Midbrain (tissue), 1 donor: Measurements from ENCODE around the gene SLC66A3.

ENCODE experiments used
- DNase-seq: peaks from one replicate; lab custom pipeline; 2025; lab: John Stamatoyannopoulos, UW

Gene SLC66A3

DNA sequence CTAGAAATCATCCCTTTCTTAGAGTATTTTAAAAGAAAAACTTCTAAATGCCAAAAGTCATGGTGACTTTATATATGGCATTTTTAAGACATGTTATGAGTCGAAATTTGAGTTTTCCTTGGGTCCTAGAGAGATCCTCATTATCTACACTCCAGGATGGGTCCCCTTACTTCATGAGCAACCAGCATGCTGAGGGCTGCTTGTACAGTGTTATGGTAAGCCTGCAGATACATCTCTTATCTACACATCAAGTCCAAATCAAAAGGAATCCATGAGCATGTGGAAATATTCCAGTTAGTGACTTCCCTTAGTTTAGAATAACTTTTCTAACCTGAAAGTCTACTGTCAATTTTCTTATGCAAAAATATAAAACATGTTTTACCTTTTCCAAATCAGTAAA, 58.7 kb downstream of the SLC66A3 start:
- DNase-seq: no peak

DNA sequence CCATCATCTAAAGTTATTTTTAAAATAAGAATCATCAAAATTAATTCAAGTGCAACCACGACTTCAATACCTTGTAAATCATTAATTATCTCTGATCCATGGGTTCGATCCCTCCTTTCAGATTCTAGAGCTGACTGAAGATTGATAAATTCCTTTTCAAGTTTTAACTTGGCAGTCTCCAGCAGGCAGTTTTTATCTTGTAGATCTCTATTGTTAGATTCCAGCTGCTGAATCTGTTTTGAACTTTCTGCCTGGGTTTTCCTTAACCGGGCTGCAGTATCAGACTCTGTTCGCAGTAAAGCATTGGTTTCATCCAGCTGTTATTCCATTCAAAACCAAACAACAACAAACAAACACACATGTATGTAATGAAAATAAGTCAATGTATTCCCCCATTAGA, 59.5 kb downstream of the SLC66A3 start:
- DNase-seq: no peak

GRCh38 chr2:11215407-11215806, 60.1 kb downstream of the SLC66A3 start:
- no peak for DNase-seq

DNA sequence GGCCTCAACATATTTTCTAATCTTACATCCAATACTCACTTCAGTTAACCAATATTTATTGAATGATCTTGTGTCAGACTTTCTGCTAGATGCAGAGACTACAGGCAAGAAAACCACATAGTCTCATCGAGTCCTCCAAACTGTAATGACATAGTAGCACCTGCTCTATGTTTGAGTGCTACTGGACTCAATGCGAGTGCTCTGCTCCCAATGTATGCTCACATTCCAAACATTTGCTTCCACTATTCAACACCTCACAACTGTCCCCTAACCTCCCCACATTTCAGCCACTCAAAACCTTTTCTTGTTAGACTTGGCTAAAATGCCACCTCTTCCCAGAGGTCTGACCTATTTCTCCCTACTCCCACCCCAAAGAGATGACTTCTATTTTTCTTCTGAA, 65.2 kb downstream of the SLC66A3 start:
- DNase-seq: no peak

- DNase-seq: no peak
These were observed 67.6 kb downstream of the SLC66A3 start for GRCh38 chr2:11222845-11223244.

DNA sequence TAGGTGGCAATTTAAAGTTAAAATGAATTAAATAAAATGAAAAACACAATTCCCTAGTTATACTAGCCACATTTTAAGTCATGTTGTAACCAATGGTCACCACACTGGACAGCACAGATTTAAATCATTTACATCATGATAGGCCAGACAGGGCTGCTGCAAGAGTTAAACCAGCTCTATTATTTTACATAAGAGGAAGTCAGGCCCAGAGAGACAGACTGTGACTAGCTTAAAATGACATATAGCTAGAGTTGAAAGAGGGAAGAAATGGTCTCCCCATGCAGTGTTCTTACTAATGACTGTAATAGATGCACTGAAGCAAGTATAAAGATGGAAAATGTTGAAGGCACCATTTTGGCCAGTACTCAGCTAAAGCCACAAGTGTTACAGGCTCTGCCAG, 69.6 kb downstream of the SLC66A3 start:
- no peak for DNase-seq

GRCh38 chr2:11227595-11227994, 72.3 kb downstream of the SLC66A3 start:
- no peak for DNase-seq
